Activated CD8-positive, alpha-beta memory T cell treated with anti-CD3 and anti-CD28 coated beads, Interleukin-2, amount 10 ng/mL, durations not matched to agents 7 days and 5 days (primary cell): ENCODE results near the gene PLBD1. TPM values are rescaled to one million over a fixed set of nuclear protein-coding genes. Genes with fewer than 3 reads are reported as not detected.

Experiments
- ATAC-seq: fragments of 150-1000 bp; cut with Tn5 transposase; one replicate; pipeline ENCODE4 v1.10.0; 2021; ENCODE audit warnings: moderate library complexity
- CTCF ChIA-PET: fragments of 350-600 bp; sonication (Branson Sonifier 250); formaldehyde crosslinking; loops from one replicate; lab custom pipeline; 2021; ENCODE audit warnings: antibody characterized with exemption; lab: Charles Lee
- DNase-seq: peaks from one replicate; pipeline ENCODE4 v3.0.0-alpha.2; 2020
- H3K27ac Mint-ChIP-seq: one replicate; pipeline ENCODE4 v1.8.0; 2021; ENCODE audit warnings: mild to moderate bottlenecking, mixed read lengths
- H3K27me3 Mint-ChIP-seq: one replicate; pipeline ENCODE4 v1.8.0; 2021; ENCODE audit warnings: mixed read lengths
- H3K36me3 Mint-ChIP-seq: one replicate; pipeline ENCODE4 v1.8.0; 2021; ENCODE audit warnings: mild to moderate bottlenecking, mixed read lengths
- H3K4me1 Mint-ChIP-seq: one replicate; pipeline ENCODE4 v1.8.0; 2021; ENCODE audit warnings: mixed read lengths
- H3K4me3 Mint-ChIP-seq: one replicate; pipeline ENCODE4 v1.8.0; 2021; ENCODE audit warnings: mild to moderate bottlenecking, moderate library complexity, mixed read lengths
- H3K9me3 Mint-ChIP-seq: one replicate; pipeline ENCODE4 v1.8.0; 2022; ENCODE audit warnings: low read depth, mixed read lengths
- total RNA-seq, 2 experiments: library from RNA; stranded (reverse); gene quantifications; one replicate each; pipeline ENCODE4 v1.2.3, GENCODE V29; 2021

PLBD1 gene
- total RNA-seq, 2 experiments from 2014 or later = not detected

DNA sequence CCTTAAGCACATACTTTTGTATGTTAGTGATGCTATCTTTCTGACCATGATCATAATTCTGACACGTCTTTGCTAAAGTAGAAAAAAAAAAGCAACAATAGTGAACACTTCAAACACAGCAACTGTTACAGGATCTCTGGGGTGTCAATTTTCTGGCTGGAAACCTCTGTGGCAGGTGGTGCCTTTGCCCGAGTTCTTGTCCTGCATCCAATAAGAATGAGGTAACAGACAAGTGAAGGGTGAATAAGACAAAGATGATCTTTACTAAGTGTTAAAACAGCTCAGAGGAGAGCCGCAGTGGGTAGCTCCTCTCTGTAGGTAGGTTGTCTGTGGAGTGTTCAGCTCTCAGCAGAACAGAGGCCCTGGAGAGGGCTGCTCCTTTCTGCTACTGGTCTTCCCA is 20.9 kb upstream of the PLBD1 start:
- CTCF ChIA-PET = no interaction called here
- Mint-ChIP-seq H3K27ac (no peak overlapping the region), H3K9me3 (no peaks in the 10 kb centered on the region), H3K4me1 (no peaks in the 10 kb centered on the region), H3K36me3 (no peaks in the 10 kb centered on the region), H3K27me3 (no peaks in the 10 kb centered on the region), H3K4me3 (no peak overlapping the region)
- ATAC-seq (no peak), DNase-seq (no peak)

DNA sequence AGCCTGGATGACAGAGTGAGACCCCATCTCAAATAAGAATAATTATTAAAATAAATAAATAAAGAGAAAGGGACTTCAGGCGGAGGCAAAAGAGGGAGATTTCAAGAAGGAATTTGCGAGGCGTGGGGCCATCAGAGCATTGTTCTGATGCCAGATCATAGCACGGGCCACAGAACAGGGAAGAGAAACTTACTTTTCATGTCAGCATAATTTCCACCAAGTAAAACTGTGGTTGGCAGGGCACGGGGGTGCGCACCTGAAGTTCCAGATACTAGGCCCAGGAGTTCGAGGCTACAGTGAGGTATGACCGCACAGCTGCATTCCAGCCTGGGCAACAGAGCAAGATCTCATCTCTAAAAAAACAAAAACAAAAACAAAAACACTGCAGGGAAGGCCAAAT is 11.0 kb upstream of the PLBD1 start:
- ATAC-seq (no peak), DNase-seq (no peak)
- H3K4me3 Mint-ChIP-seq = no peak overlapping the region
- H3K27ac Mint-ChIP-seq = no peak overlapping the region
- peaks cover 6% of the 10 kb centered on the region for H3K4me1 Mint-ChIP-seq
- H3K9me3 Mint-ChIP-seq = no peaks in the 10 kb centered on the region
- CTCF ChIA-PET = no interaction called here
- H3K27me3 Mint-ChIP-seq = peaks cover 21% of the 10 kb centered on the region
- peaks cover 1% of the 10 kb centered on the region for H3K36me3 Mint-ChIP-seq

DNA sequence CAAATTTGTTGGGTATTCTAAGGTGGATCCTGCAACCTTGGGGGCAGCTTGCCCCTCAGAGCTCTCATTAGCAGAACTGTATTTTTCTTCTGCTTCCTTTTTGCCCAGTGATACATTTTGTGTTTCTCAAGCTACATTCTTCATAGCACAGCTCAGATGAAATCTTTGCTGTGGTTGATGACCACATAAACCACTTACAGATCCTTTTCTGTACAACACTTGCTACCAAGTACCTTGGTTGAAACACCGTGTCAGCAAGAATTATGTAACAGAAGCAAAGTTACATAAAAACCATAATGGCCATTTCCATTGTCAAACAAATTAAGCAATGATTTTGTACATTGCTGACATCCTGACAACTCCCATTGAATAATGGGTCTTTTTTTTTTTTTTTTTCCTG is 9.7 kb upstream of the PLBD1 start:
- Mint-ChIP-seq H3K4me1 (peaks cover 6% of the 10 kb centered on the region), H3K4me3 (no peak overlapping the region), H3K27ac (no peak overlapping the region), H3K36me3 (peaks cover 1% of the 10 kb centered on the region), H3K9me3 (no peaks in the 10 kb centered on the region), H3K27me3 (peaks cover 21% of the 10 kb centered on the region)
- ATAC-seq (no peak), DNase-seq (no peak)
- CTCF ChIA-PET = no interaction called here

GRCh38 chr12:14576896-14577295 is 9.2 kb upstream of the PLBD1 start:
- Mint-ChIP-seq H3K27me3 (peaks cover 23% of the 10 kb centered on the region), H3K4me1 (peaks cover 6% of the 10 kb centered on the region), H3K4me3 (no peak overlapping the region), H3K36me3 (peaks cover 1% of the 10 kb centered on the region), H3K9me3 (no peaks in the 10 kb centered on the region), H3K27ac (no peak overlapping the region)
- ATAC-seq (no peak), DNase-seq (no peak)
- CTCF ChIA-PET = no interaction called here

DNA sequence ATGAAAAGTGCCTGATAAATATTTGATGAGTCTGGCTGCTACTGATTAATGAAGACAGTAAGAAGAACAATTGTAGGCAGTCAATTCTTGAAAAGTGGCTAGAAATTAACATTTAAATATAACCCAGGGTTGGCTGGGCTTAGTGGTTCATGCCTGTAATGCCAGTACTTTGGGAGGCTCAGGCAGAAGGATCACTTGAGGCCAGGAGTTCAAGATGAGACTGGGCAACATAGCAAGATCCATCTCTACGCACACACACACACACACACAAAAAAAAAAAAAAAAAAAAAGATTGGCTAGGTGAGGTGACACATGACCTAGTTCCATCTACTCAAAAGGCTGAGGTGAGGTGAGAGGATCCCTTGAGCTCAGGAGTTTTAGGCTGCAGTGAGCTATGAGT is 7.9 kb upstream of the PLBD1 start:
- H3K36me3 Mint-ChIP-seq = peaks cover 1% of the 10 kb centered on the region
- CTCF ChIA-PET = interaction anchor here (0.7 kb wide), 1 partner anchor 1130 kb away, joined by 3 read pairs; no protein-coding TSS in a partner anchor
- no peak overlapping the region for H3K4me3 Mint-ChIP-seq
- no peak overlapping the region for H3K27ac Mint-ChIP-seq
- H3K27me3 Mint-ChIP-seq = peaks cover 25% of the 10 kb centered on the region
- ATAC-seq = no peak
- H3K4me1 Mint-ChIP-seq = peaks cover 6% of the 10 kb centered on the region
- no peak for DNase-seq
- no peaks in the 10 kb centered on the region for H3K9me3 Mint-ChIP-seq

- H3K4me1 Mint-ChIP-seq = peaks cover 8% of the 10 kb centered on the region
- H3K4me3 Mint-ChIP-seq = no peak overlapping the region
- peaks cover 41% of the 10 kb centered on the region for H3K27me3 Mint-ChIP-seq
- H3K36me3 Mint-ChIP-seq = peaks cover 1% of the 10 kb centered on the region
- CTCF ChIA-PET = no interaction called here
- ATAC-seq (no peak), DNase-seq (no peak)
- no peak overlapping the region for H3K27ac Mint-ChIP-seq
- H3K9me3 Mint-ChIP-seq = no peaks in the 10 kb centered on the region
Observed at GRCh38 chr12:14573118-14573517, 5.4 kb upstream of the PLBD1 start.

- H3K9me3 Mint-ChIP-seq = no peaks in the 10 kb centered on the region
- CTCF ChIA-PET = no interaction called here
- H3K4me3 Mint-ChIP-seq = no peak overlapping the region
- ATAC-seq (no peak), DNase-seq (no peak)
- peaks cover 46% of the 10 kb centered on the region for H3K27me3 Mint-ChIP-seq
- no peak overlapping the region for H3K27ac Mint-ChIP-seq
- H3K4me1 Mint-ChIP-seq = peaks cover 8% of the 10 kb centered on the region
- peaks cover 1% of the 10 kb centered on the region for H3K36me3 Mint-ChIP-seq
Observed at GRCh38 chr12:14572401-14572800, 4.7 kb upstream of the PLBD1 start.

- ATAC-seq = no peak
- Mint-ChIP-seq H3K27me3 (peaks cover 46% of the 10 kb centered on the region), H3K27ac (no peak overlapping the region), H3K36me3 (peaks cover 1% of the 10 kb centered on the region), H3K4me1 (peaks cover 6% of the 10 kb centered on the region), H3K9me3 (no peaks in the 10 kb centered on the region), H3K4me3 (no peak overlapping the region)
- DNase-seq = no peak
- CTCF ChIA-PET = no interaction called here
Observed at GRCh38 chr12:14571779-14572178, 4.1 kb upstream of the PLBD1 start.

DNA sequence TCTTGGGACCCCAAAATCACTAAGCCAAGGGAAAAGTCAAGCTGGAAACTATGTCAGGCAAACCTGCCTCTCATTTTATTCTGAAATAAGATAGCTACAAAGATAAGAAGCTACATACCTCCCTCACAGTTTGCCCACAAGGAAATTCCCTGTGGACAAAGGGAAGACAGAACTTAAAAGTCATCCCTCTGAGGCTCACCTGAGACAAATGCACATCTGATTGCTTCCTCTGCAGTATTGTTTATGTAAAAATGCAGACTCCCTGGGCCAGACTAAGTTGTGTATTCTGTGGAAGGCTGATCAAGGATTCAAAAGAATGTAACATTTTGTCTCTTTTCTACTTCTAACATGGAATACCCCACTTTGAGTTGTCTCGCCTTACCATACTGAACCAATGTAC is 2.5 kb upstream of the PLBD1 start:
- CTCF ChIA-PET = interaction anchor here (1.3 kb wide), 1 partner anchor 154 kb away, joined by 3 read pairs; no protein-coding TSS in a partner anchor
- peaks cover 43% of the 10 kb centered on the region for H3K27me3 Mint-ChIP-seq
- ATAC-seq (no peak), DNase-seq (no peak)
- H3K27ac Mint-ChIP-seq = no peak overlapping the region
- peaks cover 6% of the 10 kb centered on the region for H3K4me1 Mint-ChIP-seq
- no peaks in the 10 kb centered on the region for H3K9me3 Mint-ChIP-seq
- H3K36me3 Mint-ChIP-seq = no peaks in the 10 kb centered on the region
- H3K4me3 Mint-ChIP-seq = no peak overlapping the region

- peaks cover 34% of the 10 kb centered on the region for H3K27me3 Mint-ChIP-seq
- H3K4me1 Mint-ChIP-seq = peaks cover 12% of the 10 kb centered on the region
- DNase-seq (no peak), ATAC-seq (no peak)
- no peaks in the 10 kb centered on the region for H3K9me3 Mint-ChIP-seq
- CTCF ChIA-PET = no interaction called here
- H3K36me3 Mint-ChIP-seq = no peaks in the 10 kb centered on the region
- no peak overlapping the region for H3K27ac Mint-ChIP-seq
- no peak overlapping the region for H3K4me3 Mint-ChIP-seq
Observed at GRCh38 chr12:14564336-14564959, 3.2 kb downstream of the PLBD1 start.

DNA sequence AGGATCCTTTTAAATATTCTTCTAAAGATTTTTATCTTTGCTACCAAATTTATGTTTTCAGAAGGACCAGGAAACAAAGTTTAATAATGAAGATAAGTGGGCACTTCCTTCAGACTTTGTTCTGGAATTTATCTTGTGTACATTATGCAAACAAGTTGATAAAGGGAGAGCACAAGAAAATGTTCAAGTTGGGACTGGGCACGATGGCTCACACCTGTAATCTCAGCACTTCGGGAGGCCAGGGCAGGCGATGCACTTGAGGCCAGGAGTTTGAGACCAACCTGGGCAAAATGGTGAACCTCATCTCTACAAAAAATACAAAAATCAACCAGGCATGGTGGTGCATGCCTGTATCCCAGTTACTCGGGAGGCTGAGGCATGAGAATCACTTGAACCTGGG is 4.6 kb downstream of the PLBD1 start:
- Mint-ChIP-seq H3K27ac (no peak overlapping the region), H3K9me3 (no peaks in the 10 kb centered on the region), H3K36me3 (no peaks in the 10 kb centered on the region), H3K4me3 (no peak overlapping the region), H3K27me3 (peaks cover 26% of the 10 kb centered on the region), H3K4me1 (peaks cover 9% of the 10 kb centered on the region)
- CTCF ChIA-PET = no interaction called here
- ATAC-seq = no peak
- DNase-seq = no peak

- H3K36me3 Mint-ChIP-seq = no peaks in the 10 kb centered on the region
- H3K4me1 Mint-ChIP-seq = peaks cover 9% of the 10 kb centered on the region
- no peak overlapping the region for H3K4me3 Mint-ChIP-seq
- DNase-seq = no peak
- CTCF ChIA-PET = no interaction called here
- no peak for ATAC-seq
- H3K9me3 Mint-ChIP-seq = no peaks in the 10 kb centered on the region
- peaks cover 22% of the 10 kb centered on the region for H3K27me3 Mint-ChIP-seq
- H3K27ac Mint-ChIP-seq = no peak overlapping the region
Observed at GRCh38 chr12:14562279-14562678, 5.4 kb downstream of the PLBD1 start.

GRCh38 chr12:14561677-14562238 is 5.9 kb downstream of the PLBD1 start:
- ATAC-seq = no peak
- Mint-ChIP-seq H3K4me3 (no peak overlapping the region), H3K27me3 (peaks cover 17% of the 10 kb centered on the region), H3K36me3 (no peaks in the 10 kb centered on the region), H3K9me3 (no peaks in the 10 kb centered on the region), H3K4me1 (peaks cover 6% of the 10 kb centered on the region), H3K27ac (no peak overlapping the region)
- CTCF ChIA-PET = no interaction called here
- no peak for DNase-seq

- CTCF ChIA-PET = interaction anchor here (0.6 kb wide), 1 partner anchor 256 kb away, joined by 3 read pairs; no protein-coding TSS in a partner anchor
Observed at GRCh38 chr12:14560904-14561574, 6.6 kb downstream of the PLBD1 start.

More at GRCh38 chr12:14560904-14561574, 6.6 kb downstream of the PLBD1 start:
- DNase-seq (no peak), ATAC-seq (no peak)
- Mint-ChIP-seq H3K9me3 (no peaks in the 10 kb centered on the region), H3K27me3 (peaks cover 15% of the 10 kb centered on the region), H3K4me3 (no peak overlapping the region), H3K27ac (no peak overlapping the region), H3K36me3 (no peaks in the 10 kb centered on the region), H3K4me1 (peaks cover 6% of the 10 kb centered on the region)
